ENCODE results near the gene DPP7.

DNA sequence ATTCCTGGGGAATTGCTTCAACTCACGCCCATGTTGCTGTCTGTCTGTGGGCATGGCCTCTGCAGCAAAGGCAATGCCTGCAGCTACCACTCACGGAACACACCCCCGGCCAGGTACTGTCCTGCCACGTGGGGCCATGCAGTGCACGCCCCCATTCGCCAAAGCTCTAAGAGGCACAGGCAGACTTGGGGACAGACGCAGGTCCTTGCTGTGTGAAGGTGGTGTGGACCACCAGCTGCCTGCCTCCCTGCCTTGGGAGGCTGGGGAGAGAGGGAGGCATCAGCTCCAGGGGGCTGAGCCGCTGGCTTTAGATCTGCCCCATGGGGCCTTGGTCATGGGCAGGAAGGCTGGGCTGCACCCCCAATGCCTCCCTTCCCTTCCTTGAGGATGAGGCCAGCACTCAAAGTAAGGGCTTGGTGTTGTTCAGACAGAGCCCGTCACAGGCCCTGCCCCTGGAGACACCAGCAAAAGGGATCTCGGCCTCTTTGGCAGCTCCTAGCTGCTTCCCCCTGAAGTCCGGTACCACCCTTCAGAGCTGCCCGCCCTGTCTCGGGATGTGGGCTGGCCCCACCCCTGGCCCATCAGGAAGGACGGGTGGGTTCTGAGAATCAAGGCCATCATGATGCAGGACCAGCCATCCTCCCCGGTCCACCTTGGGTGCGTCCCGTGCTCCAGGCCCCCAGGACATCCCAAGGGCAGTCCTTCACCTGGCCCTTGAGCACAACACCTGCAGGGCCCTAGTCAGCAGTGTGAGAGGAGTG, 26.7 kb upstream of the DPP7 start:
- TF ChIP-seq, protein P1, sequence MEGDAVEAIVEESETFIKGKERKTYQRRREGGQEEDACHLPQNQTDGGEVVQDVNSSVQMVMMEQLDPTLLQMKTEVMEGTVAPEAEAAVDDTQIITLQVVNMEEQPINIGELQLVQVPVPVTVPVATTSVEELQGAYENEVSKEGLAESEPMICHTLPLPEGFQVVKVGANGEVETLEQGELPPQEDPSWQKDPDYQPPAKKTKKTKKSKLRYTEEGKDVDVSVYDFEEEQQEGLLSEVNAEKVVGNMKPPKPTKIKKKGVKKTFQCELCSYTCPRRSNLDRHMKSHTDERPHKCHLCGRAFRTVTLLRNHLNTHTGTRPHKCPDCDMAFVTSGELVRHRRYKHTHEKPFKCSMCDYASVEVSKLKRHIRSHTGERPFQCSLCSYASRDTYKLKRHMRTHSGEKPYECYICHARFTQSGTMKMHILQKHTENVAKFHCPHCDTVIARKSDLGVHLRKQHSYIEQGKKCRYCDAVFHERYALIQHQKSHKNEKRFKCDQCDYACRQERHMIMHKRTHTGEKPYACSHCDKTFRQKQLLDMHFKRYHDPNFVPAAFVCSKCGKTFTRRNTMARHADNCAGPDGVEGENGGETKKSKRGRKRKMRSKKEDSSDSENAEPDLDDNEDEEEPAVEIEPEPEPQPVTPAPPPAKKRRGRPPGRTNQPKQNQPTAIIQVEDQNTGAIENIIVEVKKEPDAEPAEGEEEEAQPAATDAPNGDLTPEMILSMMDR (IDR thresholded peaks at IDR 0.05 in 2 of 3, conservative IDR thresholded peaks at IDR 0.05 in 1 of 3; ENCODE audit: control insufficient read depth in 2 of 3, extremely low read depth in 1 of 3, insufficient read depth in 1 of 3, low read depth in 3 of 3, low read length in 3 of 3), result no peak
- TF ChIP-seq JUND (IDR thresholded peaks at IDR 0.05; ENCODE audit: low read depth, low read length) (no peak), TAF1 (IDR thresholded peaks at IDR 0.05; ENCODE audit: borderline replicate concordance, low read depth, low read length) (no peak), POLR2A (IDR thresholded peaks at IDR 0.05; ENCODE audit: low read depth, low read length) (no peak), ZZZ3 (IDR thresholded peaks at IDR 0.05; ENCODE audit: control insufficient read depth, insufficient read length, low read depth) (no peak), JUNB (IDR thresholded peaks at IDR 0.05) (no peak), EZH2 (IDR thresholded peaks at IDR 0.05; ENCODE audit: borderline replicate concordance, control insufficient read depth, low read depth, low read length) (no peak), BACH1 (IDR thresholded peaks at IDR 0.05; ENCODE audit: borderline replicate concordance) (no peak), CEBPB (IDR thresholded peaks at IDR 0.05; ENCODE audit: borderline replicate concordance in 1 of 2, low read depth in 2 of 2, low read length in 2 of 2) (no peak), CHD1 (IDR thresholded peaks at IDR 0.05; ENCODE audit: low read depth, low read length) (no peak)
- TF ChIP-seq, protein P2, sequence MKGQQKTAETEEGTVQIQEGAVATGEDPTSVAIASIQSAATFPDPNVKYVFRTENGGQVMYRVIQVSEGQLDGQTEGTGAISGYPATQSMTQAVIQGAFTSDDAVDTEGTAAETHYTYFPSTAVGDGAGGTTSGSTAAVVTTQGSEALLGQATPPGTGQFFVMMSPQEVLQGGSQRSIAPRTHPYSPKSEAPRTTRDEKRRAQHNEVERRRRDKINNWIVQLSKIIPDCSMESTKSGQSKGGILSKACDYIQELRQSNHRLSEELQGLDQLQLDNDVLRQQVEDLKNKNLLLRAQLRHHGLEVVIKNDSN (IDR thresholded peaks at IDR 0.05; ENCODE audit: borderline replicate concordance, extremely low read length, insufficient read depth, low read depth, low read length), result no peak
- TF ChIP-seq, protein P3, sequence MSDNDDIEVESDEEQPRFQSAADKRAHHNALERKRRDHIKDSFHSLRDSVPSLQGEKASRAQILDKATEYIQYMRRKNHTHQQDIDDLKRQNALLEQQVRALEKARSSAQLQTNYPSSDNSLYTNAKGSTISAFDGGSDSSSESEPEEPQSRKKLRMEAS (IDR thresholded peaks at IDR 0.05; ENCODE audit: low read depth, low read length), result no peak
